NCI-H1105 (cell line): ENCODE data around the gene C4BPA.
A peak's percentile ranks its signal among the peaks of the same experiment; 100 is the strongest.

Experiments used
- DNase-seq: peaks from one replicate; lab custom pipeline; 2025; lab: John Stamatoyannopoulos, UW

Gene C4BPA

DNA sequence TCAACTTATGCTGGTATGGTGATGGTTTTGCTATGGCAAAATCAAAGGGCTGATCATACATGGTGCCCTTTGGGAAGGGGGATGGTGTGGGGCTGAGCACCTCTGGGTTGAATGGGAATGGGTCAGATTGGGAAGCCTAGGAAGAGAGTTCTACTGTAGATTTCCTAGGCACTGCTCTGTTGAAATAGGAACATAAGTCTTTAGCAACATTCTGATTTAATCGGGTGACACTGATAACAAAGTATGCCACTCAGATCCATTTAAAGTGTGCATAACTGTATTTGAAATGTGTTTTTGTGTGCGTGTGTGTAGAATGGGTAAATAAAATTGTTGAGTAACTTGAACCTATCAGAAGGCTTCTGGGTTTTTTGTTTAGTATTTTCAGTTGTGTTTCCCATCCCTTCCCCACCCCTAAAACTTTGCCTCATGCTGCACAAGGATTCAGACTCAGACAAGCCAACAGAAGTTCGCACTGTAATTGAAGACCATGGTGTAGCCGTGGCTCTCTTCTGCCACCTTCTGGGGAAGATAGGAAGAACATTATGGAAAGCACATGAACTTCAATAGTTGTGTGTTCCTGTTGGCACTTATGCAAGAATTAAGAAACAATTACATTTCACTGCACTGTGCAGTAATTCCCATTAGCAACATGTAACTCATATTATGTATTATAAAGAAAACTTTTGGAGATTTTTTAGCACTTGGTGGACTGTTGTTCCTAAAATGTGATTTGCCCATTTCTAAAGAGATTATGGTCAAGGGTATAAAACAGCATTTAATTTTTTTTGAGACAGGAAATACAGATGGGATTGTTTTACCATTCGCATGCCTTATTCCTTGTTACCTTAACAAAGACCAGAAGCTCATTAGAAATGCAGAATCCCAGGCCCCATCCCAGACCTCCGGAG is 26.3 kb upstream of the C4BPA start:
- DNase-seq: peak; percentile 43

DNA sequence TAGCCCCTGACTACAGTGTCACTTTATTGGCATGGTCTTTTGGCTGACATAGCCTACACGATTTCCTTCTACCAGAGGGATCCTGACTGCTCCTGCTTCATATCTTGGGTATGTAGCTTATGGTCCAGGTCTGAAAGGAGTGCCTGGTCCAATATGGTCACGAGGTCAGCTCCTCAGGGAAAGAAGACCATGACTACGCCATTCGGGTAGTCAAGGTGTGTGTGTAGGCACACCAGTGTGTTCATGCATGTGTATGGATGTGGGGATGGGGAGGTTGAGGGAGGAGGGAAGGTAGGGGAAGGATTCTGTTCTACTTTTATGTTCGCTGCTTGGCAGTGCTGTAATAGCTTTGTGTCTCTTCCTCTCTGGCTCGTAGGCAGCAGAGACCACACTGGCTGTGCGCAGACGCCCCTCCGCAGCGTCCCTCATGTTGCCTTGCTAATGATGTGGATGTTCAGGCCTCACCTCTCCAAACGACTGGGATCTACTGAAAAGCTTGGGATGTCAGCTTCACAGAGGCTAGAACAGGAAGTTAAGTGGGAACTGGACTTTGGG is 25.4 kb upstream of the C4BPA start:
- no peak for DNase-seq

DNA sequence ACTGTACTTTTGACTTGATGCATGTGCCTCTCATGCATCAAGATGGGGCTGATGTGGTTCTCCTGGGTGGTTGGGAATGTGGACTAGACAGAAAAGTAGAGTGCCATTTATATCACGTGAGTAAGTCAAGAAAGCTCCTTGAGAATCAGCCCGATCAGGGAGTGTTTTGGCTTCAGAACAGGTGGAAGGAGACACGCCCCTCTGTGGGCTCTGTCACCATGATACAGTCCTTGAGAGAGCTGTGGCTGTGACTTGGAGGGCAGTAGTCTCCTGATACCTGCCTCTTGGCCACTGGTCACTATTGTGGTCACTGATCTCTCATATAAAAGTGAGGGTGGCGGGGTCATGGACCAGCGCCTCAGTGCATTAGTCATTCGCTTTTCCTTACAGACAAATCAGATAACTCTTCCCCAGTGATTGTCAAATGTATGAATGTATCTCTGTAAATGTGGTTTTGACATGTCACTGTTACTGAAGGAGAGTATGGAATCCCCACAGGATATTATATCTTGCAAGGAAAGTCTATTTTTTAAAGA is 24.3 kb upstream of the C4BPA start:
- no peak for DNase-seq

DNA sequence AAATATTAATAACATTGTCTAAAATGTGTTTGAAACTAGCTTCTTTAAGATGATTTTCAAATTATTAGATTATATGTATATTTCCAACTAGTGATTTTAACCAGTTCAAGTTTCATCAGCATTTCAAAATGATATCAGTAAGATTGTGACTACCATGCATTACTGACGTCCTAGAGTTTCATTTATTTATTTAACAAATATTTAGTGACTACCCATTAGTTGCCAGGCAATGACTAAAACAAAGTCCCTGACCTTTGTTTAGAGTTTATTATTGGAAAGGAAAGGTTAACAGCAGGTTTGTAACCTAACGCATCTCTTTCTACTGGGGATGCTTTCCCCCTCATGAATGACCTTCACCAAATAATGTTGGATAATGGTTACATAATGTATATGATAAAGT is 22.9 kb upstream of the C4BPA start:
- DNase-seq: no peak

DNA sequence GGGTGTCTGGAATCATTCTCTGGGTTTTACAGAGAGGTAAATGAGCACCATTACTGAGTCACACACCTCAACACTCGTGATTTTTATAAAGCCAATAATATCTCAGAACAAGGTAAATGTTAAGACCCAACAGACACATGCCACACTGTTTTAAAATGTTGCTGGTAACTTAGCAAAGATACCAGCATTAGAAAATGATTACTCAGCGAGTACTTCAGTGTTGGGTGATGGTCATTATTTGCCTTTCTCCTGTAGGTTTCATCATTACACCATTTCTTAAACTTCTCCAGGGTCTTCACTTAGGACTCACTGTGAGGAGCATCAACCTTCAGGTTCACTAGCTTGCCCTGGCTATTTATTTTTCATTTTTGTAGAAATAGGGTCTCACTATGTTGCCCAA is 22.2 kb upstream of the C4BPA start:
- no peak for DNase-seq

DNA sequence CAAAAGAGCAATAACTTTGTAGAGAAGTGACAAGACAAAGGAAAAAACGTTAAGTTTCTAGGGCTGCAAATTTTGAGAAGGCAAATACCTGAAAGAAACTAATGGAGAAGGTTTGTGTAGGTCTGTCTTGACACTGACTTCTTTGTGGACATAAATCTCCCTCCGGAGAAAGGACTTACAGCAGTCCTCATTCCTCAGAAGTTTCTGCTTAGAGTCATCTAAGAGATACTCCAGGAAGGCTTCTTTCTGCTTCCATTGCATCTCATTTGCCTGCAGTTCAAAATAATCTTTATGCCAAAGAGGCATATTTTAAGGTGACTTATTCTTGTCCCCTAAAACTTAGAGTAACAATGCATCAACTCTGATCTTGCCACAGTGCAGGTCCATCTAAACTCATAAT is 19.8 kb upstream of the C4BPA start:
- DNase-seq: no peak

DNA sequence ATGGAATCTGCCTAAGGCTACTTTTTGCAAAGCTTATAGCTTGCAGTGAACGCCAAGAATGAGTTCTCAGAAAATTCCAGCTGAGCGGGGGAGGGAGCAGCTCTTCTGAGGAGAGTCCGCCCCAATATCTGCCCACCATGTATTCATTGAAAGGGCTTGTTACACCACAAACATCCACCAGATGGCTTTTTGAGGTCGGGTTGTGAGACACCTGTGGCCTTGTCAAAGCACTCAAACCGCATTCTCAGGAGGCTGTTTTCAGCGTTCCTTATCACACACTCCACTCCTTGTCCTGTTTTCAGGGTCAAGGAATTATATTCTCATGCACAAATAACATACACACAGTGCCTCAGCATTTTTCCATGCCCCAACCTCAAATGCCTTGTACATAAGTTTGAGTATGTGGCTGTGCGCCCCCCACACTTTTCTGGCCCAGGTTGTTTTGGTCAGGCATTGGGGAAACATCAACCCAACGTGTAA is 19.3 kb upstream of the C4BPA start:
- peak; percentile 27 for DNase-seq

DNA sequence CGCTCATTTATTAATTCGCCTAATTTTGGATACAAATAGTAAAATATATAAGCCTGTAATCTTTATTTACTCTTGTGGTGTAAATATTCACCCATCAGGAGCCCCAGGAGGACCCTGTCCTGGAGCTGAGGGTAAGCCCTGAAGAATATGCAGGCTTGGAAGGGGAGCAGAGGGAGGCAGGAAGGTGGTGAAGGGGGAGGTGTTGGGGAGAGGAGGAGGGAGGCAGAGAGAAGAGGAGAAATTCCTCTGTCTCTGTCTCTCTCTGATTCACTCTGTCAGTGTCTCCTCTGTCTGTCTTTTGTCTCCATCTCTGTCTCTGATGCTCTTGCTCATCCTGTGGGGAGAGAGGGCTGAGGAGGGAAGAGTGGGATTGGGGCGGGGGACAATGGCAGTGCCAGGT is 18.1 kb upstream of the C4BPA start:
- no peak for DNase-seq

DNA sequence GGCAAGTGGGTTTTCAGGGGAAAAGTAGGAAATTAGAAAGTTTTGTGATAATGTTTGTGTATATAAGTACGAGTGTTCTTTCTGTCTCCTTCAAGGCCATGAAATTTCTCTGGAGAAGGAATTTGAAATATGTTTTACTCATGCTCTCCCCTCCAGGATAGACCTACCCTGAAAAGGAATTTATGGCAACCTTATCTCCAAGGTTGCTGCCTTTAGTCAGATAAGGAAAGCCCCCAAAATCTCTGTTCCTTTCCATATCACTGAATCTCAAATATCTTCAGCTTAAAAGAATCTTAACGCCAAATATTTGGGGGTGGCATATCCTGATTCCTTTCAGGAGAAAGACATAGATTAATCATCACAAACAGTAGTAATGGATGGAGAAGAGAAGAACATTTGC is 15.9 kb upstream of the C4BPA start:
- no peak for DNase-seq

DNA sequence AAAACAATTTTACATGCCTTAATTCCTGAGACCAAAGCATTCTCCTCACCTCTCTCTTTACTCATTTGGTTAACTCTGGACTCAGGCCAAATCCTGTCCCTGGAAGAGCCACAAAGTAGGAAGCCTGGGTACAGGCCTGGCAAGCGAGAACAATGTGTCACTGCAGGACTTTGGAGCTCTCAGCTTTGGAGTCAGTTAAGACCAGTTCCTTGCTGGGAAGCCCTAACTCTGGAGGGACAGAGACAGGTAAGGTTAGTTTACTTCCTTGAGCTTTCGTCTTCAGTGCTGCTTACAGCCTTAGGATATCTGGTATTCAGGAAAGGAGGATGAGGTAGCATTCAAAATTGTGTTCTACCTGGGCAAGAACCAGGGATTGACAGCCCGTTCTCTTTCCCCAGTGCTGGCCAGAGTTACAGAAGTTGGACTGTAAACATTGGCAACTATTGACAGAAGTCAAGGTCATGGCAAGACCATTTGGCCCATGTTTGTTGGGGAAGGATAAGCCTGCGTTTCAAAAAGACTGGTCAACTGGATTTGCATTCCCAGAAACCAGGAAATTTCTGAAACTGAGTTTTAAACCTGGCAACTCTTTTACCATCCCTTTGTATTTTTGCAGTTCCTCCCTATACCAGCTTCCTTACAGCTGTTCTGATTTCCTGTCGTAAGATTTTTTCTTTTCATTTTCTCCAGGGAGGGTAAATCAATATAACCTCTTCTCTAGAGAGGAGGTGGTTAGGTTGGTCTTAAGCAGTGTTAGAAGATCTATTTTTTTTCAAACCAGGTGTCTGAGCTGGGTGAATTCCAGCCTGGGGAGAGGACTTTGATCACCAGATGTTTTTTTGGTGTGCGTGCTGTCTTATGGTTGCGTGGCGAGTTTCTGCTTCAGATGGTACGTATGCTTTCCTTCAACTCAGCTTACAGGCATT is 15.1 kb upstream of the C4BPA start, which contains the start of gene C4BPB:
Gene C4BPB (plus strand): TSS at position 160 of the 926 bp plus-strand sequence. CDS start 672 bp downstream, at position 832.
- DNase-seq: no peak

DNA sequence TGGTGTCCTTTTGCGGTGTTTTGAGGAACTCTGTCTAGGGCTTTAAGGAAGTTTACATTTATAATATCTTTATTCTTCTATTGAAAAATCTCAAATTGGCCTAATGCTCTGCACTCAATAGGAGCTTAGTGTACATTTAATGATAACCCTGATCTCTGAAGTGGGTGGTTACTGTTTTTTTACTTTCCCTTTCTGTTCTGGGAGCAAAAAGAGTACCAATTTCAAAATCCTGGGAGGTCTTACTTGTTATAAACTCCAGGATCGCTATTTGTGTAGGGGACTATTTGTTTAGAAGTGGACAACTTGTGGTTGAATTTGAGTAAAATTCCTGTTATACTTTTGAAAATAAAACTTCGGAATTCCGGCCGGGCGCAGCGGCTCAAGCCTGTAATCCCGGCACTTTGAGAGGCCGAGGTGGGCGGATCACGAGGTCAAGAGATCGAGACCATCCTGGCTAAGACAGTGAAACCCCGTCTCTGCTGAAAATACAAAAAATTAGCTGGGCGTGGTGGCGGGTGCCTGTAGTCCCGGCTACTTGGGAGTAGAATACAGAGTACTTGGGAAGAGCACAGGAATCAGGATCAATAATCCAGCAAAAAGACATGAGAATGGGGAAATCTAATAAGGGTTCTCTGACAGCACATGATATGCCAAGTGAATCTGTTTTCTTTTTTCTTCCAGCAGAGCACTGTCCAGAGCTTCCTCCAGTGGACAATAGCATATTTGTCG is 14.2 kb upstream of the C4BPA start:
- no peak for DNase-seq

DNA sequence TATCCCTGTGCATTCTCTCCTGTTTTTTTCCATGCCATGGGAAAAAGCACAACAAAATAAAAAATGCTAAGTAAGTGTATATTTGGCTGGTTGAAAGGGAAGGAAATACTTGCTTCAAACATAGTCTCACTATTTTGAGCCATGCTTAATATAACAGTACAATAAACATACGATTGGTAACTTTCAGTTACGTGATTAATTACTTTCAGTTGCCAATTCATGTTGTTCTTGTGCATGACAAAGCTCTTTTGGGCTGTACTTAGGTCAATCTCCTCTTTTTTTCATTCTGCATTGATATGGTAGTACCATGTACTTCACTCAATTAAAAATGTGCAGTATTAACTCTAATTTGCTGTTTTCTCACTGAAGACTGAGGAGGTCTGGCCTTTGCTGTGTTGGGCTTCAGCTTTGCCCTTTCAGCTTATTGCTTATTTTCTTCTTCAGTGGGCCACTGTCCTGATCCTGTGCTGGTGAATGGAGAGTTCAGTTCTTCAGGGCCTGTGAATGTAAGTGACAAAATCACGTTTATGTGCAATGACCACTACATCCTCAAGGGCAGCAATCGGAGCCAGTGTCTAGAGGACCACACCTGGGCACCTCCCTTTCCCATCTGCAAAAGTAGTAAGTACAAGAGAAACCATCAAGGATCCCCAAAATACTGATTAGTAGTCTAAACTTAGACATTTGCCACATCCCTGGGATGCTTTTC is 12.7 kb upstream of the C4BPA start:
- no peak for DNase-seq

DNA sequence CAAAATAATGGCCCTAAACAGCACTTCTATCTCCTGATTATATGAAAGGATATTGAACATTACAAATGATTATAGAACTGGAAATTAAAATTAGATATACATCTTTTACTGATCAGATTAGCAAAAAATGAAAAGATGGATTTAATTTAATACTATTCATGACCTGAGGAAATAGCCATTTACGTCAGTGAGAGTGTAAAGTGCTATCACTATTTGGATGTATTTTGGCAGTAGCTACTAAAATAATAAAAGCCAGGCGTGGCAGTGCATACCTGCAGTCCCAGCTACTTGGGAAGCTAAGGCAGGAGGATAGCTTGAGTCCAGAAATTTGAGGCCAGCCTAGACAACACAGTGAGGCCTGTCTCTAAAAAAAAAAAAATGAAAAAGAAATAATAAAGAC is 10.1 kb upstream of the C4BPA start:
- DNase-seq: no peak

DNA sequence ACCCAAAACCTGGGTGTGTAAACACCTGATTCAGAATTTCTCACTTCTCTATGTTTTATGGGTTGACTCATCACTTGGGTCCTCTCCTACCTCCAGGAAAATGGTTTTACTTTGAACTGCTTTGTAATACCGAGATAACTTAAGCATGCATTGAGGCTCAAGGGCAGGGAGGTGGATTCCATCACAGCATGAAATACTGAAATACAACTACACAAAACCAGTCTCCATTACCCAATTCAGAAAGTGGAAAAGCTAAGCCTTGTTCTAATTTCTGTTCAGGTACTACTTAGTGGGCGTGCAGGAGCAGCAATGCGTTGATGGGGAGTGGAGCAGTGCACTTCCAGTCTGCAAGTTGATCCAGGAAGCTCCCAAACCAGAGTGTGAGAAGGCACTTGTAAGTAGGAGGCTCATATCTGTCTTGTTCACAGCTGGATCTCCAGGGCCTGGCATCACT is 6.1 kb upstream of the C4BPA start:
- no peak for DNase-seq

DNA sequence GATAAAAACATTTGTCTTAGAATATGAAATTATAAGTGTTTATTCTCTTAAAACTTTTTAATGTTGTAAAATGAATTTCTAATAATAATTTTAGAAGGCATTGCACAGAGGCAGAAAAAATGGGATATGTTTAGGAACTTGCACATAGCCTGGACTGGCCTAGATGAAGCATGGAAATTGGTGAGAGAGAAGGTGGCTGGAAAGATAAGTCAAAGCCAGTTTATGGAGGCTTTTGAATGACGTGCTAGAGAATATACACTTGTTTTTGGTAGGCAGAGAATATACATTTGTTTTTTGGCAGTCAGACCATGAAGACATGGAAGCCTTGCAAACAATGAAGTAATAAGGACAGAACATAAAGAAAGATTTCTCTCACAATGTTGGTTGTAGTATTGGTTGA is 2.3 kb upstream of the C4BPA start:
- DNase-seq: no peak

DNA sequence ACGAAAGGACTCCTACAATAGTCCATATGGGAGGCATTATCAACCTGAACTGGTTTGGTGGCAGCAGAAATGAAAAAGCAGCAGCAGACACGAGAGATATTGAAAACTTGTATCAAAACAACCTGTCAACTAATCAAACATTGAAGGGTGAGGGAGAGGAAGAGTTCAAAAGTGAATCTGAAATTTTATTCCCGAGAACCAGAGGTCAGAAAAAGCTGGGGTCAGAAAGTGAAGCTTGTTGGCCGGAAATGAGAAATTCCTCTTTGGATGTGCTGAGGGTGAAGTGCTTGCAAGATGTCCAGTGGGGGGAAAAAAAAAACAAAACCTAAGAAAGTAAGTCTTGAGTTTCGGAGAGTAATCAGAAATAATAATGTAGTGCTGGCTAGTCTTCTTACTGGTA is 1.9 kb upstream of the C4BPA start:
- DNase-seq: no peak

DNA sequence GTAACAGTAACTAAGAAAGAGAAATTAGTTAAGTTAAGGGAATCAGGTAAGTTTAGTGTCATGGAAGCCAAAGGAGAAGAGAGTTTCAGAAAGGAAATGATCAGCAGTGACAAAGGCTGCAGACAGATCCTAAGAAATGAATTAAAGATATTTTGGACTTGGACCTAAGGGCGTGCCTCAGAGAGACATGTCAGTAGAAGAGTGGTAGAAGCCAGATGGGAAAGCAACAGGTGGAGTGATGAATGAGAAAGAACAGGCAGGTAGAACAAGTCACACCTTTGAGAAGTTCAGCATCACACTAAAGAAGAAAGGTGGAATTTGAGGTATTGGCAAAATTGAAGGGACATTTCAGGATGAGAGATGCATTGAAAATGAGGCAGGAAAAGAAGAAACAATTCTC is 1.4 kb upstream of the C4BPA start:
- no peak for DNase-seq

DNA sequence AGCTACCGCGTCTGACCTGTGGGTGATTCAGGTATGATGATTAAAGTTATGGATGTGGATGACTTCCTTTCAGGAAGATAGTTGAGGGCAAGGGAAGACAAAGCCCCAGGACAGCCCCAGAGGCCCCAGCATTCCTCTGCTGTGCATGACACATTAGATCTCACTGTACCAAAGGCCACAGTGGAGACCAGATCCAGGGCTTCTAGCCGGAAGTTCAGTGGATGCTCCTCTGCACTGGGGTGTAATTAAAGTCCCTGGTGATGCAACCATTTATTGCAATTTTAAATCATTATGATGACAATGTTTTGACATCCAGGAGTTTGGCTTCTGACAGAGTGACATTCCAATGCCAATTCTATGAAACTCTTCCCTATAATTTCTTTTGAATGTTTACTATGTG is 5.0 kb downstream of the C4BPA start:
- no peak for DNase-seq

DNA sequence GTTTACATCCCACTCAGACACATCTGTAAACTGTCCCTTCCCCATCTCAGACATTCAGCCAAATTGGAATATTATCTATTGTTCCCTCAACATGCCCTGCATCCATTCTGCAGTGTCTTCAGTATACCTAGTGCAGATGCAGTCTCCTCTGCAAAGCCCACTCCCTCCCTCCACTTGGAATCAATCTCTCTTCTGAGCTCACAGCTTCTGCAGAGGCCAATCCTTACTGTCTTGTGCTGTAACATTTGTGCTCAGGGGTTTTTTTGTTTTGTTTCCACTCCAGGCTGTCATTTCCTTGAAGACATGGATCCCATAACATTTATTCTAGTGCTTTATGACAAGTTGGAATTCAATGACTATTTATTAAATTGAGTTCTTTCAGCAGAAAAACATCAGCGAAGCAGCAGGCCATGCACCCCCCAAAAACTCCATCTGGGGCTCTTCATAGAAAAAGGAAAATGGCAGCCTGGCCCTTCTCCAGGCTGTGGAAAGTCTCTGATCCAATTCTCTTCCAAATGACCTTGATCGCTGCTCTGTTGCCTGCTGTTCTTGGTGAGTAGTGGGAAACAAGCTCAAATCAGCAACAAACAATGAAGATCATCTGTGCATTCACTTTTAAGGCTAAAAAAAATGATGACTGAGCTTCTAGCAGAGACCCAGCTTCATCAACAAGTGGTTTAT is 8.7 kb downstream of the C4BPA start:
- DNase-seq: no peak

DNA sequence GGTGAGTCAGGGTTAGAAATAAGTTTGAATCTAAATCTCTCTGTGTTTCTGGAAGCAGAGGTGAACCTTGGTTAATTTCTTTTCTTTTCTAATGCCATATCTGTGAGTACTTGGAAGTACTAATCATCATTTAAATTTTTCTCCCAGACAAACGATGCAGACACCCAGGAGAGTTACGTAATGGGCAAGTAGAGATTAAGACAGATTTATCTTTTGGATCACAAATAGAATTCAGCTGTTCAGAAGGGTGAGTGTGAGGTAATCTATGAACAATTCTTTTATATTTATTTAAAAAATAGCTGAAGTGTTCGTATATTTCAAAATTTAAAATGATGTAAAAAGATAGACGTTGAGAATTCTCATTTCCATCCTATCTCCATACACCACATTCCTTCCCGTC is 11.2 kb downstream of the C4BPA start:
- DNase-seq: no peak
